GM23248 (cell line): ENCODE data around the gene C20orf144. TPM values are rescaled to one million over a fixed set of nuclear protein-coding genes. Genes with fewer than 3 reads are reported as not detected.

Experiments used
- DNase-seq: peaks from one replicate; pipeline ENCODE4 v3.0.0-alpha.2; 2015
- H2AFZ ChIP-seq: fragments of 200-600 bp; sonication (generic); 2 replicates; pipeline ENCODE4 v1.6.1; 2016; ENCODE audit warnings: antibody characterized with exemption
- H3F3A ChIP-seq: fragments of 200-600 bp; sonication (generic); 2 replicates; pipeline ENCODE4 v1.6.1; 2016; ENCODE audit warnings: mild to moderate bottlenecking, antibody characterized with exemption, mixed run types; ENCODE audit not compliant: insufficient read depth
- H3K27ac ChIP-seq: fragments of 200-600 bp; sonication (generic); 2 replicates; pipeline ENCODE4 v1.5.1; 2016; ENCODE audit warnings: mild to moderate bottlenecking
- H3K27me3 ChIP-seq: fragments of 200-600 bp; sonication (generic); replicated peaks from 2 replicates; pipeline ENCODE4 v1.6.1; 2016; ENCODE audit warnings: mild to moderate bottlenecking; ENCODE audit not compliant: insufficient read depth
- H3K36me3 ChIP-seq: fragments of 200-600 bp; sonication (generic); 2 replicates; pipeline ENCODE4 v1.6.1; 2016; ENCODE audit warnings: low read depth, mild to moderate bottlenecking
- H3K4me1 ChIP-seq: fragments of 200-600 bp; sonication (generic); 2 replicates; pipeline ENCODE4 v1.6.1; 2016; ENCODE audit warnings: mild to moderate bottlenecking; ENCODE audit not compliant: insufficient read depth
- H3K4me2 ChIP-seq: fragments of 200-600 bp; sonication (generic); one replicate; pipeline ENCODE4 v1.6.1; 2016; ENCODE audit warnings: mild to moderate bottlenecking; ENCODE audit not compliant: unreplicated experiment
- H3K4me3 ChIP-seq: fragments of 200-600 bp; sonication (generic); 2 replicates; pipeline ENCODE4 v1.5.1; 2016; ENCODE audit warnings: mild to moderate bottlenecking
- H3K79me2 ChIP-seq: fragments of 200-600 bp; sonication (generic); 2 replicates; pipeline ENCODE4 v1.6.1; 2016; ENCODE audit warnings: mild to moderate bottlenecking; ENCODE audit not compliant: insufficient read depth
- H3K9ac ChIP-seq: fragments of 200-600 bp; sonication (generic); 2 replicates; pipeline ENCODE4 v1.6.1; 2016; ENCODE audit warnings: mild to moderate bottlenecking
- H3K9me2 ChIP-seq: fragments of 200-600 bp; sonication (generic); 2 replicates; pipeline ENCODE4 v1.6.1; 2016; ENCODE audit warnings: mixed run types, mild to moderate bottlenecking, moderate library complexity; ENCODE audit not compliant: insufficient read depth
- H3K9me3 ChIP-seq: fragments of 200-600 bp; sonication (generic); one replicate; pipeline ENCODE4 v1.6.1; 2017; ENCODE audit warnings: low read depth
- H4K20me1 ChIP-seq: fragments of 200-600 bp; sonication (generic); 2 replicates; pipeline ENCODE4 v1.6.0; 2016; ENCODE audit not compliant: insufficient read depth
- EZH2 ChIP-seq: fragments of 200-600 bp; sonication (generic); IDR thresholded peaks from 2 replicates; pipeline ENCODE4 v1.6.1; 2018; ENCODE audit warnings: antibody characterized with exemption, mild to moderate bottlenecking; ENCODE audit not compliant: insufficient read depth, poor library complexity, severe bottlenecking
- EZH2phosphoT487 ChIP-seq: fragments of 200-600 bp; sonication (generic); IDR thresholded peaks from 2 replicates; pipeline ENCODE4 v1.6.1; 2018; ENCODE audit warnings: antibody characterized with exemption, moderate library complexity, mild to moderate bottlenecking, low read depth; ENCODE audit not compliant: insufficient read depth
- WGBS, 2 experiments: methylation state at CpG; one replicate each; pipeline ENCODE4 v1.1.6; 2015 to 2017; ENCODE audit warnings: low lambda C conversion rate in 2 of 2, low coverage in 1 of 2; ENCODE audit errors: missing lambda C conversion rate in 2 of 2; 5-methylcytosine and 5-hydroxymethylcytosine counted together
- in situ Hi-C: fragments of 300-500 bp; cut with MboI; formaldehyde crosslinking; loops from 2 replicates; pipeline ENCODE4 v1.15.0; 2020
- polyA plus RNA-seq: library from polyadenylated mRNA; unstranded; fragments of >200 nt; fragmentation: Nextera tagmentation; extraction: Ambion mirVana; gene quantifications from 2 replicates; pipeline ENCODE4 v1.2.1, GENCODE V29; 2016
- total RNA-seq: library from RNA; depleted of rRNA; stranded (reverse); fragments of >200 nt; shearing (Covaris generic); gene quantifications from 2 replicates; pipeline ENCODE4 v1.2.3, GENCODE V29; 2014

Gene C20orf144
- total and polyA plus RNA-seq, 2 experiments from 2014 or later, result 0.25 TPM; not detected in 1

DNA sequence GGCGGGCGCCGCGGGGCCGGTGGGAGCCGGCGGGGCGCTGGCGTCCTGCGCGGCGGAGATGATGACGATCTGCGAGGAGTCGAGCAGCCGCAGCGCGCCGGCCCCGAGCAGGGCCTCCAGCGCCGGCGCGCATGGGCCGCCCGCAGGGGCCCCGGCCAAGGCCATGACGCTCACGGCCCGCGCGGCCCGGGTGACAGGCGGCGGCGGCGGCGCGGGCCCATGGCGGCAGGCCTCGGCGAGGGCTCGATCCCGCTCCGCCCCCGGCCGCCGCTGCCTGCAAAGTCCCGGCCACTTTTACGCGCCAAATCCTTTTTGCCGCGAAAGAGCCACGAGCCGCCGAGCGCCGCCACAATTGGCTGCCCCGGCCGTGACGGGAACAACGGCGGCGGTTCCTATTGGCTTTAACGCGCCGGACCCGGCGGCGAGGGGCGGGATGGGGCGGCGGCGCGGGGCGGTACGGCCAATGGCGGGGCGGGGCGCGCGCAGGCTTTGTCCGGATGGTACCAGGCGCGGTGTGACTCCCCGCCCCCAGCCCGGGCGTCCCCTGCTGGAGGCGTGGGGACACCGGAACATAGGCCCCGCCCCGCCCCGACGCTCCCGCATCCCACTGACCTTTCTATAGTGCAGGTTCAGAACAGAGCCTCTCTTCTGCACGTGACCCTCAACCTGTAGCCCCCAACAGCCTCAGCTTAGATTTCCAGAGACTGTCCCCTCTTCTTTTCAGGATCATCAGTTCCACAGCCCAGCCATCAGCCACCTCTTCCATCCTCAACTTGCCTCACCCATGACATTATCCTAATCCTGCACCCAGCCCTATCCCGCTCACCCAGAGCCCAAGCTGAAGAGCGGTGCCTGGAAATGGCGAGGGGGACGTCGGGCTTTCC, 24.2 kb downstream of the C20orf144 start, which contains the start of gene E2F1:
Gene E2F1, minus strand, starts transcription at position 286 of the 884 bp plus-strand sequence. Its CDS starts 121 bp downstream, at position 165.
- TF ChIP-seq EZH2, result no peak
- no peak for TF ChIP-seq EZH2phosphoT487
- in situ Hi-C loops, result no loop called here
- H3F3A ChIP-seq, result no peaks in the 10 kb centered on the region; the same call in 1 of the 2 replicates
- no peaks in the 10 kb centered on the region for H3K9me2 ChIP-seq
- peak within 1 kb of the TSS; percentile 66 for H3K9ac ChIP-seq
- peak within 1 kb of the TSS; percentile 71 for H3K4me3 ChIP-seq
- no peaks in the 10 kb centered on the region for H4K20me1 ChIP-seq
- no peaks in the 10 kb centered on the region for H3K9me3 ChIP-seq
- H3K27ac ChIP-seq, result peak within 1 kb of the TSS; percentile 30; the same call in 1 of the 2 replicates
- H3K4me2 ChIP-seq, result peak within 1 kb of the TSS; percentile 62
- peak; percentile 98 for DNase-seq
- H2AFZ ChIP-seq, result peak within 1 kb of the TSS; percentile 84
- peaks cover 8% of the 10 kb centered on the region for H3K4me1 ChIP-seq
- peaks cover 22% of the 10 kb centered on the region for H3K79me2 ChIP-seq
- H3K27me3 ChIP-seq, result no peaks in the 10 kb centered on the region
- no peaks in the 10 kb centered on the region for H3K36me3 ChIP-seq
- 8 to 9% methylated on average over 38 to 58 of the region's 101 CpGs for WGBS, 2 experiments

DNA sequence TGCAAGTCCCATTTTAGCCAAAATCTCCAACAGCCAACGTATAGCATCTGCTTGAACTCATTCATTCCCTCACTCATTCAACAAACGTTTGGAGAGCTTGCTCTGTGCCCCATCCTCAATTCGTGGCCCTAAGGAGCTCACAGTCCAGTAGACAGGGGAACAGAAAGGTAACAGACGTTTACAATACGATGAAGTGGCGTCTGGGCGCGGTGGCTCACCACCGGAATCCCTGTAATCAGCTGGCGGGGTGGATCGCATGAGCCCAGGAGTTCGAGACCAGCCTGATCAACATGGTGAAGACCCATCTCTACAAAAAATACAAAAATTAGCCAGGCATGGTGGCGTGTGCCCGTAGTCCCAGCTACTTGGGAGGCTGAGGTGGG, 24.8 kb downstream of the C20orf144 start:
- 91% methylated on average over 14 of the region's 14 CpGs for WGBS, 2 experiments
- in situ Hi-C loops, result no loop called here
- no peak for DNase-seq
- no peak overlapping the region for H3K9ac ChIP-seq
- peak overlapping the region; percentile 50 for H3K4me2 ChIP-seq
- H3K27ac ChIP-seq, result no peak overlapping the region
- H3F3A ChIP-seq, result no peaks in the 10 kb centered on the region; the same call in 1 of the 2 replicates
- H3K36me3 ChIP-seq, result no peaks in the 10 kb centered on the region
- H3K4me3 ChIP-seq, result peak overlapping the region; percentile 71; the same call in 1 of the 2 replicates
- H4K20me1 ChIP-seq, result no peaks in the 10 kb centered on the region
- peak overlapping the region; percentile 84 for H2AFZ ChIP-seq
- H3K79me2 ChIP-seq, result peaks cover 22% of the 10 kb centered on the region
- TF ChIP-seq EZH2phosphoT487, result no peak
- no peaks in the 10 kb centered on the region for H3K27me3 ChIP-seq
- no peaks in the 10 kb centered on the region for H3K9me3 ChIP-seq
- peaks cover 8% of the 10 kb centered on the region for H3K4me1 ChIP-seq
- no peaks in the 10 kb centered on the region for H3K9me2 ChIP-seq

DNA sequence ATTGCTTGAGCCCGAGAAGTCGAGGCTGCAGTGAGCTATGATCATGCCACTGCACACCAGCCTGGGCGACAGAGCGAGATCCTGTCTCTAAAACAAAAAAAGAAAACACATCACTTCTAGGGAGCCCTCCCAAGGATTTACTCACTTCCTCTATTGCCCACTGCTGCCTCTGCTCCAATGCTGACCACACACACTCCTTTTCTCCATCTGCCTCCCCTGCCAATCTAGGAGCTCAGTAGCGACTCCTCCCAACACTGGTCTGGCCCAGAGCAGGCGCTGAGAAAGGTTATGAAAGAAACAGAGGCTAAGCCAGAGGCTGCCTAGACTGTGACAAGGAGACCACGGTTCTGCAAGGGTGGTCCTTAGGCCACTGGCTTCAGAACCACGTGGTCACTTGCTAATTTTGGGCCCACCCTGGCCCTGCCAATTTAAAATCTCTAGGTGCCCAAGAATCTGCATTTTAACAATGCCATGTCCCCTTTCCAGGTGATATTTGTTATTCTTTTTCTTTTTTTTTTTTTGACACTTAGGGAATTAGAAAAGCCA, 25.3 kb downstream of the C20orf144 start:
- no peaks in the 10 kb centered on the region for H4K20me1 ChIP-seq
- peak overlapping the region; percentile 84; the same call in 1 of the 2 replicates for H2AFZ ChIP-seq
- no peaks in the 10 kb centered on the region; the same call in 1 of the 2 replicates for H3F3A ChIP-seq
- in situ Hi-C loops, result no loop called here
- WGBS, 2 experiments, result 71% methylated on average over 8 of the region's 8 CpGs
- H3K4me3 ChIP-seq, result no peak overlapping the region
- TF ChIP-seq EZH2phosphoT487 (no peak), EZH2 (no peak)
- no peaks in the 10 kb centered on the region for H3K9me3 ChIP-seq
- H3K4me2 ChIP-seq, result no peak overlapping the region
- no peaks in the 10 kb centered on the region for H3K36me3 ChIP-seq
- no peak overlapping the region for H3K27ac ChIP-seq
- DNase-seq, result peak; percentile 22
- H3K79me2 ChIP-seq, result peaks cover 22% of the 10 kb centered on the region
- H3K9ac ChIP-seq, result no peak overlapping the region
- no peaks in the 10 kb centered on the region for H3K9me2 ChIP-seq
- H3K4me1 ChIP-seq, result peaks cover 8% of the 10 kb centered on the region
- H3K27me3 ChIP-seq, result no peaks in the 10 kb centered on the region

DNA sequence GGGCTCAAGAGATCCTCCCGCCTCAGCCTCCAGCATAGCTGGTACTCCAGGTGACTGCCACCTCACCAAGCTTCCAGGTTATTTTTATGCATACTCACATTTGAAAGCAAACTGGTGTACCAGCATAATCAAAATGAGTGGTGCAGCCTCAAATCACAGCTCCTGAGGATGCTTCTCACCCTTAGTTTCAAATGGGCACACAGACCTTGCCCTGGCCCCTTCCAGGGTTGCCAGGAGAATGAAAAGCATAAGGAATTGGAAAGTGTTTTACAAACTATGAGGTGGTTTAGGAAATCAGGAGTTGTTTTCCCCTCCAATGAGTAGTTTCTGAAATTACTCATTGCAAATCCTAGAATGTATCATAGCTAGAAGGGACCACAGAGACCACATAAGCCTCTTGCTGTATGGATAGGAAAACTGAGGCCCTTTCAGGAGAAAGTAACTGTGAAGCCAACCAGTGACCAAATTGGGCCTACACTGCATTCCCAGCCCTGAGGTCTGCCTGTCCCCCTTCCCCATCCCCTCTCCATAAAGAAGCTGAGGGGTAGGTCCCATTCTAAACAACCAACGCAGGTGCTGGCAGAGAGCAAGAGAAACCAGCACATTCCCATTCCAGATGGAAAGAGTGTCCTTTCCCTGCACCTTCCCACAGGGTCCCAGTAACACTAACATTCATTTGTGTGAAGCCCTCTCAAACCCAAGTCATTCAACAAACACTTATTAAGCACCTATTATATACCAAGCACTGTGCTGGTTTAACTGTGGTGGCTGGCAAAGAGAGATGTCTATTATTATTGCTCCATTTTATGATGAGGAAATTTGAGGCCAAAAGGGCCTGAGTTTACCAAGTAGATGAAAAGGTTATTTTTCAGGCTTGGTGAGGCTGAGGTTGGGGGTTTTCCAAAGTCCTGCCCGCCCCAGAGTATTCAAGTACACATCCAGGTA, 26.1 kb downstream of the C20orf144 start:
- H3K9me2 ChIP-seq, result no peaks in the 10 kb centered on the region
- in situ Hi-C loops, result no loop called here
- no peaks in the 10 kb centered on the region for H4K20me1 ChIP-seq
- no peaks in the 10 kb centered on the region for H3K36me3 ChIP-seq
- H3K9me3 ChIP-seq, result no peaks in the 10 kb centered on the region
- H3F3A ChIP-seq, result no peaks in the 10 kb centered on the region; the same call in 1 of the 2 replicates
- no peak overlapping the region for H3K9ac ChIP-seq
- H3K27me3 ChIP-seq, result no peaks in the 10 kb centered on the region
- no peak overlapping the region for H3K4me3 ChIP-seq
- 95 to 97% methylated on average over 3 of the region's 3 CpGs for WGBS, 2 experiments
- peaks cover 15% of the 10 kb centered on the region; the same call in 1 of the 2 replicates for H3K79me2 ChIP-seq
- no peak for DNase-seq
- no peak overlapping the region for H3K4me2 ChIP-seq
- TF ChIP-seq EZH2 (no peak), EZH2phosphoT487 (no peak)
- peaks cover 8% of the 10 kb centered on the region for H3K4me1 ChIP-seq
- H3K27ac ChIP-seq, result no peak overlapping the region
- H2AFZ ChIP-seq, result no peak overlapping the region
